Breast epithelium (tissue), 4 donors: ENCODE results near the gene TMEM144. TPM values are rescaled to one million over a fixed set of nuclear protein-coding genes. Genes with fewer than 3 reads are reported as not detected.
A peak's percentile ranks its signal among the peaks of the same experiment; 100 is the strongest.

Source experiments
- DNase-seq, 2 donors: peaks; one replicate each; pipeline ENCODE4 v3.0.0-alpha.2; 2019; ENCODE audit warnings: low spot score in 2 of 2
- H3K27ac ChIP-seq, 2 donors: fragments of 200-600 bp; sonication (generic) in 1 of 2; one replicate each; pipeline ENCODE4 v1.5.1; 2016 to 2019; ENCODE audit warnings: mild to moderate bottlenecking in 1 of 2
- H3K27me3 ChIP-seq, 2 donors: fragments of 200-600 bp; sonication (generic) in 1 of 2; one replicate each; pipeline versions ENCODE4 v1.5.1 to v1.6.0; 2017 to 2019; ENCODE audit warnings: control low read depth in 1 of 2, mild to moderate bottlenecking in 1 of 2
- H3K36me3 ChIP-seq: fragments of 200-600 bp; one replicate; pipeline ENCODE4 v1.5.1; 2019
- H3K4me1 ChIP-seq, 2 donors: fragments of 200-600 bp; sonication (generic); one replicate each; pipeline ENCODE4 v1.5.1; 2016 to 2019; ENCODE audit warnings: control low read depth in 1 of 2
- H3K4me3 ChIP-seq, 3 donors: fragments of 200-600 bp; sonication (generic); 1 replicate in 2 of 3; 2 replicates in 1 of 3; pipeline ENCODE4 v1.5.1; 2016 to 2019; ENCODE audit warnings: mild to moderate bottlenecking in 3 of 3, moderate library complexity in 2 of 3
- H3K9me3 ChIP-seq, 2 donors: fragments of 200-600 bp; sonication (generic) in 1 of 2; one replicate each; pipeline ENCODE4 v1.5.1; 2016 to 2019; ENCODE audit warnings: control low read depth in 1 of 2
- CTCF ChIP-seq, 3 donors: fragments of 450-650 bp; IDR thresholded peaks; one replicate each; pipeline ENCODE4 v1.5.1; 2016 to 2017; ENCODE audit warnings: antibody characterized with exemption in 3 of 3, mild to moderate bottlenecking in 3 of 3, moderate library complexity in 3 of 3
- POLR2A ChIP-seq: fragments of 450-650 bp; IDR thresholded peaks from one replicate; pipeline ENCODE4 v1.6.1; 2016; ENCODE audit warnings: antibody characterized with exemption, mild to moderate bottlenecking, moderate library complexity
- POLR2AphosphoS5 ChIP-seq, 3 donors: sonication (generic); formaldehyde crosslinking; IDR thresholded peaks; one replicate each; pipeline ENCODE4 v1.6.1; 2017; ENCODE audit warnings: antibody characterized with exemption in 3 of 3
- intact Hi-C: fragments of 100-400 bp; cut with DNase I; formaldehyde crosslinking; loops from one replicate; pipeline ENCODE4 v1.15.1; 2023; ENCODE audit warnings: low total_unique reads
- total RNA-seq, 3 donors: library from RNA; depleted of rRNA; stranded (reverse); fragments of >200 nt; gene quantifications; one replicate each; pipeline ENCODE4 v1.1.0, GENCODE V29; 2016

The TMEM144 gene
- total RNA-seq, 3 donors from 2014 or later = 14.7 to 50.1 (median 44.2) TPM

- Histone ChIP-seq H3K9me3 (no peaks in the 10 kb centered on the region), H3K36me3 (no peaks in the 10 kb centered on the region), H3K4me3 (no peak overlapping the region), H3K27ac (peak overlapping the region in 1 of 2 donors; percentile 61), H3K27me3 (no peaks in the 10 kb centered on the region), H3K4me1 (no peaks in the 10 kb centered on the region)
- intact Hi-C loops = no loop called here
- no peak for DNase-seq
- TF ChIP-seq POLR2AphosphoS5 (IDR thresholded peaks at IDR 0.05) = no peak
- TF ChIP-seq POLR2A = no peak
- no peak for TF ChIP-seq CTCF (IDR thresholded peaks at IDR 0.05)
Measured at GRCh38 chr4:158201322-158201721, 9.0 kb upstream of the TMEM144 start.

- H3K27ac ChIP-seq = peak overlapping the region; percentile 45 to 61
- no peaks in the 10 kb centered on the region for H3K4me1 ChIP-seq
- H3K27me3 ChIP-seq = no peaks in the 10 kb centered on the region
- intact Hi-C loops = no loop called here
- no peaks in the 10 kb centered on the region for H3K36me3 ChIP-seq
- TF ChIP-seq CTCF (IDR thresholded peaks at IDR 0.05) (no peak), POLR2AphosphoS5 (IDR thresholded peaks at IDR 0.05) (no peak), POLR2A (no peak)
- DNase-seq = no peak
- H3K4me3 ChIP-seq = no peak overlapping the region
- H3K9me3 ChIP-seq = no peaks in the 10 kb centered on the region
Measured at GRCh38 chr4:158201876-158202275, 8.4 kb upstream of the TMEM144 start.

- Histone ChIP-seq H3K4me1 (no peaks in the 10 kb centered on the region), H3K36me3 (no peaks in the 10 kb centered on the region), H3K27me3 (no peaks in the 10 kb centered on the region), H3K9me3 (no peaks in the 10 kb centered on the region), H3K27ac (peak overlapping the region in 1 of 2 donors; percentile 45), H3K4me3 (no peak overlapping the region)
- no peak for TF ChIP-seq POLR2AphosphoS5 (IDR thresholded peaks at IDR 0.05)
- no peak for TF ChIP-seq CTCF (IDR thresholded peaks at IDR 0.05)
- TF ChIP-seq POLR2A = no peak
- intact Hi-C loops = no loop called here
- DNase-seq = no peak
Measured at GRCh38 chr4:158202481-158202880, 7.8 kb upstream of the TMEM144 start.

- Histone ChIP-seq H3K36me3 (no peaks in the 10 kb centered on the region), H3K27me3 (no peaks in the 10 kb centered on the region), H3K4me1 (no peaks in the 10 kb centered on the region), H3K4me3 (no peak overlapping the region), H3K27ac (no peak overlapping the region), H3K9me3 (no peaks in the 10 kb centered on the region)
- TF ChIP-seq CTCF (IDR thresholded peaks at IDR 0.05) (no peak), POLR2AphosphoS5 (IDR thresholded peaks at IDR 0.05) (no peak), POLR2A (no peak)
- intact Hi-C loops = no loop called here
- DNase-seq = no peak
Measured at GRCh38 chr4:158203436-158203835, 6.8 kb upstream of the TMEM144 start.

GRCh38 chr4:158203929-158204328 is 6.4 kb upstream of the TMEM144 start:
- intact Hi-C loops = no loop called here
- Histone ChIP-seq H3K9me3 (no peaks in the 10 kb centered on the region), H3K4me3 (no peak overlapping the region), H3K27ac (no peak overlapping the region), H3K27me3 (no peaks in the 10 kb centered on the region), H3K36me3 (no peaks in the 10 kb centered on the region), H3K4me1 (no peaks in the 10 kb centered on the region)
- DNase-seq = no peak
- no peak for TF ChIP-seq POLR2AphosphoS5 (IDR thresholded peaks at IDR 0.05)
- no peak for TF ChIP-seq CTCF (IDR thresholded peaks at IDR 0.05)
- TF ChIP-seq POLR2A = no peak
